Caco-2 (cell line): ENCODE results near the gene ZMAT5. TPM values are rescaled to one million over a fixed set of nuclear protein-coding genes. Genes with fewer than 3 reads are reported as not detected.
"Not testable (repeated sequence)": the region's sequence is repeated elsewhere in the genome, so short reads cannot be mapped to it uniquely, and the experiment has no call there.

Source experiments
- BruUV-seq: library from RNA; stranded (reverse); fragments of 400-500 nt; replicated peaks from 2 replicates; lab custom pipeline; 2021; lab: Mats Ljungman, UMichigan
- CTCF ChIA-PET: fragments of 300-600 bp; sonication (Branson Sonifier 250); formaldehyde crosslinking; loops from one replicate; lab custom pipeline; 2022; ENCODE audit warnings: antibody characterized with exemption; lab: Charles Lee
- POLR2A ChIA-PET: fragments of 300-600 bp; sonication (Branson Sonifier 250); formaldehyde crosslinking; loops from one replicate; lab custom pipeline; 2022; ENCODE audit warnings: antibody characterized with exemption; lab: Charles Lee
- DNase-seq, 2 experiments: peaks; one replicate each; pipeline versions ENCODE4 v3.0.0 to v3.0.0-alpha.2; 2020 to 2022
- H3K27me3 ChIP-seq: replicated peaks from 2 replicates; pipeline ENCODE4 v1.6.0; 2011; ENCODE audit warnings: low read length; ENCODE audit not compliant: control insufficient read depth, insufficient read depth
- H3K36me3 ChIP-seq: 2 replicates; pipeline ENCODE4 v1.5.1; 2011; ENCODE audit warnings: low read length; ENCODE audit not compliant: control insufficient read depth, insufficient read depth
- H3K4me1 ChIP-seq: fragments of 250-450 bp; sonication (Bioruptor Pico); 2 replicates; pipeline ENCODE4 v1.5.1; 2020; ENCODE audit warnings: mild to moderate bottlenecking
- H3K4me3 ChIP-seq: 2 replicates; pipeline ENCODE4 v1.5.1; 2011; ENCODE audit warnings: low read depth, mild to moderate bottlenecking, control low read depth, low read length
- H3K9me3 ChIP-seq: fragments of 250-450 bp; sonication (Bioruptor Pico); 2 replicates; pipeline ENCODE4 v1.5.1; 2020; ENCODE audit warnings: mild to moderate bottlenecking, moderate library complexity
- H3K27ac Mint-ChIP-seq: one replicate; pipeline ENCODE4 v1.8.0; 2022; ENCODE audit warnings: mixed read lengths; ENCODE audit not compliant: unreplicated experiment
- H3K27me3 Mint-ChIP-seq: one replicate; pipeline ENCODE4 v1.8.0; 2022; ENCODE audit warnings: mixed read lengths; ENCODE audit not compliant: insufficient read depth, unreplicated experiment
- H3K36me3 Mint-ChIP-seq: one replicate; pipeline ENCODE4 v1.8.0; 2022; ENCODE audit warnings: mild to moderate bottlenecking, mixed read lengths; ENCODE audit not compliant: insufficient read depth, unreplicated experiment
- H3K4me1 Mint-ChIP-seq: one replicate; pipeline ENCODE4 v1.8.0; 2022; ENCODE audit warnings: low read depth, mixed read lengths; ENCODE audit not compliant: unreplicated experiment
- H3K4me3 Mint-ChIP-seq: one replicate; pipeline ENCODE4 v1.8.0; 2022; ENCODE audit warnings: mild to moderate bottlenecking, moderate library complexity, mixed read lengths; ENCODE audit not compliant: unreplicated experiment
- H3K9me3 Mint-ChIP-seq: one replicate; pipeline ENCODE4 v1.8.0; 2022; ENCODE audit warnings: mixed read lengths; ENCODE audit not compliant: unreplicated experiment
- intact Hi-C: fragments of 100-400 bp; cut with micrococcal nuclease; formaldehyde crosslinking; loops from one replicate; pipeline ENCODE4 v1.10.0; 2022; ENCODE audit not compliant: unreplicated experiment
- total RNA-seq: library from RNA; stranded (reverse); gene quantifications from 2 replicates; pipeline ENCODE4 v1.2.3, GENCODE V29; 2022
- TF ChIP-seq, protein P1 (sequence below), 2 experiments: fragments of 200-600 bp in 1 of 2; IDR thresholded peaks; 1 replicate in 1 of 2; 2 replicates in 1 of 2; pipeline versions ENCODE4 v1.5.1 to v1.8.0; 2011 to 2022; ENCODE audit warnings: antibody characterized with exemption in 1 of 2, control low read depth in 1 of 2, inconsistent platforms in 1 of 2, low read depth in 1 of 2, low read length in 1 of 2, mild to moderate bottlenecking in 1 of 2, moderate library complexity in 1 of 2; ENCODE audit not compliant: insufficient read depth in 1 of 2, severe bottlenecking in 1 of 2, unreplicated experiment in 1 of 2

ZMAT5 gene
- total RNA-seq, 1 experiment from 2014 or later, result 19.7 TPM

DNA sequence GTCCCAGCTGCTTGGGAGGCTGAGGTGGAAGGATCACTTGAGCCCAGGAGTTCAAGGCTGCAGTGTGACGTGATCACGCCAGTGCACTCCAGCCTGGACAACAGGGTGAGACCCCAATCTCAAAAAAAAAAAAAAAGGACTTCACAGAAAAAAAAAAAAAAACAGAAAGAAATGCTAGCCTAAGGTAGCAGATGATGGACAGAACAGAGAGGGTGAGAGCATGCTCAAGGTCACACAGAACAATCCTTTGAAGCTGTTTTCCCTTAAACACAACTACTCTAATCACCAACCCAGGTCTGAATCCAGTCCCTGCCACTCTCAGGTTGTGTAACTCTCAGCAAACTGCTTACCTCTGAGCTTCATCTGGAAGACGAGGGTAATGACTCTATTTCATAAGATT lies 9.7 kb downstream of the ZMAT5 start:
- no peak overlapping the region for H3K27ac Mint-ChIP-seq
- no TSS peak for BruUV-seq
- Histone ChIP-seq H3K36me3 (no peaks in the 10 kb centered on the region), H3K4me3 (no peak overlapping the region), H3K9me3 (no peaks in the 10 kb centered on the region), H3K27me3 (no peaks in the 10 kb centered on the region), H3K4me1 (no peaks in the 10 kb centered on the region)
- no peak for DNase-seq
- TF ChIP-seq, protein P1, sequence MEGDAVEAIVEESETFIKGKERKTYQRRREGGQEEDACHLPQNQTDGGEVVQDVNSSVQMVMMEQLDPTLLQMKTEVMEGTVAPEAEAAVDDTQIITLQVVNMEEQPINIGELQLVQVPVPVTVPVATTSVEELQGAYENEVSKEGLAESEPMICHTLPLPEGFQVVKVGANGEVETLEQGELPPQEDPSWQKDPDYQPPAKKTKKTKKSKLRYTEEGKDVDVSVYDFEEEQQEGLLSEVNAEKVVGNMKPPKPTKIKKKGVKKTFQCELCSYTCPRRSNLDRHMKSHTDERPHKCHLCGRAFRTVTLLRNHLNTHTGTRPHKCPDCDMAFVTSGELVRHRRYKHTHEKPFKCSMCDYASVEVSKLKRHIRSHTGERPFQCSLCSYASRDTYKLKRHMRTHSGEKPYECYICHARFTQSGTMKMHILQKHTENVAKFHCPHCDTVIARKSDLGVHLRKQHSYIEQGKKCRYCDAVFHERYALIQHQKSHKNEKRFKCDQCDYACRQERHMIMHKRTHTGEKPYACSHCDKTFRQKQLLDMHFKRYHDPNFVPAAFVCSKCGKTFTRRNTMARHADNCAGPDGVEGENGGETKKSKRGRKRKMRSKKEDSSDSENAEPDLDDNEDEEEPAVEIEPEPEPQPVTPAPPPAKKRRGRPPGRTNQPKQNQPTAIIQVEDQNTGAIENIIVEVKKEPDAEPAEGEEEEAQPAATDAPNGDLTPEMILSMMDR (IDR thresholded peaks at IDR 0.05; ENCODE audit: insufficient read depth in 1 of 2, low read depth in 1 of 2, low read length in 1 of 2, severe bottlenecking in 1 of 2, unreplicated experiment in 1 of 2), result no peak
- CTCF ChIA-PET, result interaction anchor here (1.1 kb wide), 1 partner anchor 127 kb away, joined by 7 read pairs; no protein-coding TSS in a partner anchor
- H3K27me3 Mint-ChIP-seq, result no peaks in the 10 kb centered on the region
- H3K9me3 Mint-ChIP-seq, result no peaks in the 10 kb centered on the region
- no peaks in the 10 kb centered on the region for H3K36me3 Mint-ChIP-seq
- intact Hi-C loops, result no loop called here
- POLR2A ChIA-PET, result no interaction called here
- no peaks in the 10 kb centered on the region for H3K4me1 Mint-ChIP-seq
- H3K4me3 Mint-ChIP-seq, result no peak overlapping the region

DNA sequence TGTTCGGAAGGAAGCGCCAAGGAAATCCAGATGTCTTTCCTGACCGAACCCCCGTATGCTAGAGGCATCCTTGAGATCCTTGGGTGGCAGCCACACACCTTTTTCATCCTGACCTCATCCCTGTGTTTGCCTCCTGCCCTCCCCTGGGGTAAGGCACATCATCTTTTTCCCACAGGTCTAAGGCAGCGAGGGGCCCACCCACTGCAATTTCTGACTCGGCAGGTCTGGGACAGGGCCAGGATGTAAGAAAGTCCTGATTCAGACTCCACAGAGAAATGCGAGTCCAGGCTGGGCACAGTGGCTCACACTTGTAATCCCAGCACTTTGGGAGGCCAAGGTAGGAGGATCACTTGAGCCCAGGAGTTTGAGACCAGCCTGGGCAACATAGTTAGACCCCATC lies 10.5 kb downstream of the ZMAT5 start:
- no peaks in the 10 kb centered on the region for H3K9me3 ChIP-seq
- H3K4me1 Mint-ChIP-seq, result no peaks in the 10 kb centered on the region
- ChIA-PET CTCF (no interaction called here), POLR2A (no interaction called here)
- H3K27me3 Mint-ChIP-seq, result no peaks in the 10 kb centered on the region
- no peaks in the 10 kb centered on the region for H3K9me3 Mint-ChIP-seq
- intact Hi-C loops, result no loop called here
- no peak overlapping the region for H3K27ac Mint-ChIP-seq
- no peak overlapping the region for H3K4me3 Mint-ChIP-seq
- no peaks in the 10 kb centered on the region for H3K36me3 ChIP-seq
- H3K36me3 Mint-ChIP-seq, result no peaks in the 10 kb centered on the region
- no peaks in the 10 kb centered on the region for H3K4me1 ChIP-seq
- no peak overlapping the region for H3K4me3 ChIP-seq
- TF ChIP-seq, protein P1 (IDR thresholded peaks at IDR 0.05; ENCODE audit: insufficient read depth in 1 of 2, low read depth in 1 of 2, low read length in 1 of 2, severe bottlenecking in 1 of 2, unreplicated experiment in 1 of 2), result no peak
- DNase-seq, result no peak
- no peaks in the 10 kb centered on the region for H3K27me3 ChIP-seq
- no TSS peak for BruUV-seq

DNA sequence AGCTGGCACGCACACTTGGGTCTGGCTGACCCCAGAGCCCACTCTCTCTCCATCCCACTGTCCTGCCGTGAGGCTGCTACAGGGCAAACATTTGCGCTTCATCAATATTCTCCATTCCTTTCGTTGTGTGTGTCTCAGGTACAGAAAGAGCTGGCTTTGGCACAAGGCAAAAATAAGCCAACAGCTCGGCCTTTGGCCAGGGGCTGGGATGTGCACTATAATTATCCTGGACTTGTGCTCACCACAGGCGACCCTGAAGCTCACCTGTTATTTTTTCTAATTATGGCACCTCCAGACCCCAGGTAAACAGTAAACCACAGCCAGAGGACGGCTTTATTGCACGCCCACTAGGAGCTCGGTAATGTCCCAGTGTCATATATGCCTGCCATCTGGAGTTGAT lies 10.9 kb downstream of the ZMAT5 start:
- no peak overlapping the region for H3K27ac Mint-ChIP-seq
- ChIA-PET CTCF (no interaction called here), POLR2A (no interaction called here)
- no peaks in the 10 kb centered on the region for H3K27me3 ChIP-seq
- no TSS peak for BruUV-seq
- H3K27me3 Mint-ChIP-seq, result no peaks in the 10 kb centered on the region
- H3K4me3 Mint-ChIP-seq, result no peak overlapping the region
- H3K36me3 Mint-ChIP-seq, result no peaks in the 10 kb centered on the region
- DNase-seq, result no peak
- H3K4me3 ChIP-seq, result no peak overlapping the region
- intact Hi-C loops, result no loop called here
- H3K36me3 ChIP-seq, result no peaks in the 10 kb centered on the region
- no peaks in the 10 kb centered on the region for H3K4me1 Mint-ChIP-seq
- H3K4me1 ChIP-seq, result no peaks in the 10 kb centered on the region
- no peaks in the 10 kb centered on the region for H3K9me3 ChIP-seq
- no peaks in the 10 kb centered on the region for H3K9me3 Mint-ChIP-seq
- TF ChIP-seq, protein P1 (IDR thresholded peaks at IDR 0.05; ENCODE audit: insufficient read depth in 1 of 2, low read depth in 1 of 2, low read length in 1 of 2, severe bottlenecking in 1 of 2, unreplicated experiment in 1 of 2), result no peak

DNA sequence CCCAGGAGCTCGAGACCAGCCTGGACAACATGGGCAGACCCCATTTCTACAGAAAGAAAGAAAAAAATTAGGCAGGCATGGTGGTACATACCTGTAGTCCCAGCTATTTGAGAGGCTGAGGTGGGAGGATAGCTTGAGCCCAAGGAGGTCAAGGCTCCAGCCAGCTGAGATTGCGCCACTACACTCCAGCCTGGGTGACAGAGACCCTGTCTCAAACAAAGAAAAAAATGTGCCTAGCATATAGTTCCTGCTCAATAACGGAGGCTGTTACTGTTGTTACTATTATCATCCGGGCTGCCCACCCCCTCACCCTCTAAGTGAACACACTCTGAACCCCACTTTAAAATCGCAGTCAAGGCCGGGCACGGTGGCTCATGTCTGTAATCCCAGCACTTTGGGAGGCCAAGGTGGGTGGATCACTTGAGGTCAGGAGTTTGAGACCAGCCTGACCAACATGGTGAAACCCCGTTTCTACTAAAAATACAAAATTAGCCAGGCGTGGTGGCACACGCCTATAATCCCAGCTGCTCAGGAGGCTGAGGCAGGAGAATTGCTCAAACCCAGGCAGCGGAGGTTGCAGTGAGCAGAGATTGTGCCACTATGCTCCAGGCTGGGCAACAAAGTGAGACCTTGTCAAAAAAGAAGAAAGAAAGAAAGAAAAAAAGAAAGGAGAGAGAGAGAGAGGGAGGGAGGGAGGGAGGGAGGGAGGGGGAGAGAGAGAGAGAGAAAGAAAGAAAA lies 12.0 kb downstream of the ZMAT5 start:
- POLR2A ChIA-PET, H3K9me3 Mint-ChIP-seq, H3K4me1 Mint-ChIP-seq, BruUV-seq, H3K4me3 Mint-ChIP-seq, H3K27me3 Mint-ChIP-seq, H3K9me3 ChIP-seq, intact Hi-C loops, H3K4me3 ChIP-seq, H3K36me3 Mint-ChIP-seq, H3K4me1 ChIP-seq, H3K27me3 ChIP-seq, H3K27ac Mint-ChIP-seq, DNase-seq, H3K36me3 ChIP-seq: not testable (repeated sequence)
- CTCF ChIA-PET, result interaction anchor here (0.6 kb wide), 1 partner anchor 73 kb away, joined by 6 read pairs; no protein-coding TSS in a partner anchor
